DOHH2 (cell line): Measurements from ENCODE around the gene SF3B3.

Experiments
- H3F3A ChIP-seq: fragments of 200-600 bp; sonication (generic), shearing (Covaris generic); 2 replicates; pipeline ENCODE4 v1.6.0; 2016; ENCODE audit warnings: antibody characterized with exemption, mild to moderate bottlenecking; ENCODE audit not compliant: control insufficient read depth, insufficient read depth
- H3K27ac ChIP-seq: fragments of 200-600 bp; sonication (generic); 2 replicates; pipeline ENCODE4 v1.5.1; 2014; ENCODE audit warnings: low read depth, mild to moderate bottlenecking, low read length, moderate library complexity
- H3K27me3 ChIP-seq: fragments of 200-600 bp; sonication (generic); 2 replicates; pipeline ENCODE4 v1.6.1; 2014; ENCODE audit warnings: mild to moderate bottlenecking, low read length, mixed read lengths; ENCODE audit not compliant: control insufficient read depth
- H3K36me3 ChIP-seq: fragments of 200-600 bp; sonication (generic); 2 replicates; pipeline ENCODE4 v1.6.1; 2014; ENCODE audit warnings: mild to moderate bottlenecking, low read length, moderate library complexity, mixed read lengths; ENCODE audit not compliant: control insufficient read depth
- H3K4me1 ChIP-seq: fragments of 200-600 bp; sonication (generic); 2 replicates; pipeline ENCODE4 v1.6.1; 2014; ENCODE audit warnings: mild to moderate bottlenecking, low read length, mixed read lengths; ENCODE audit not compliant: control insufficient read depth
- H3K4me2 ChIP-seq: fragments of 200-600 bp; sonication (generic); 2 replicates; pipeline ENCODE4 v1.6.0; 2014; ENCODE audit warnings: mild to moderate bottlenecking, low read length, moderate library complexity
- H3K4me3 ChIP-seq: fragments of 200-600 bp; sonication (generic); 2 replicates; pipeline ENCODE4 v1.5.1; 2014; ENCODE audit warnings: mild to moderate bottlenecking, low read length, mixed read lengths
- H3K79me2 ChIP-seq: fragments of 200-600 bp; sonication (generic); 2 replicates; pipeline ENCODE4 v1.6.1; 2014; ENCODE audit warnings: mild to moderate bottlenecking, low read length, mixed read lengths; ENCODE audit not compliant: control insufficient read depth
- H3K9me2 ChIP-seq: fragments of 200-600 bp; sonication (generic); replicated peaks from 2 replicates; pipeline ENCODE4 v1.6.1; 2014; ENCODE audit warnings: mild to moderate bottlenecking, low read length, mixed read lengths; ENCODE audit not compliant: control insufficient read depth
- H3K9me3 ChIP-seq: fragments of 200-600 bp; sonication (generic); 2 replicates; pipeline ENCODE4 v1.6.1; 2014; ENCODE audit warnings: antibody characterized with exemption, low read length, mixed read lengths; ENCODE audit not compliant: control insufficient read depth, insufficient read depth
- H4K20me1 ChIP-seq: fragments of 200-600 bp; sonication (generic); 2 replicates; pipeline ENCODE4 v1.6.0; 2014; ENCODE audit warnings: low read depth, mild to moderate bottlenecking, antibody characterized with exemption, low read length, moderate library complexity; ENCODE audit not compliant: control insufficient read depth, insufficient read depth
- EZH2phosphoT487 ChIP-seq: fragments of 200-600 bp; sonication (generic); IDR thresholded peaks from 2 replicates; pipeline ENCODE4 v1.6.1; 2017; ENCODE audit warnings: borderline replicate concordance, mild to moderate bottlenecking, antibody characterized with exemption, low read length, moderate library complexity, mixed read lengths
- TF ChIP-seq, protein P1 (sequence below): fragments of 200-600 bp; sonication (generic); IDR thresholded peaks from one replicate; pipeline ENCODE4 v1.5.1; 2014; ENCODE audit warnings: antibody characterized with exemption, mild to moderate bottlenecking, low read depth, low read length; ENCODE audit not compliant: poor library complexity, severe bottlenecking

Gene SF3B3

DNA sequence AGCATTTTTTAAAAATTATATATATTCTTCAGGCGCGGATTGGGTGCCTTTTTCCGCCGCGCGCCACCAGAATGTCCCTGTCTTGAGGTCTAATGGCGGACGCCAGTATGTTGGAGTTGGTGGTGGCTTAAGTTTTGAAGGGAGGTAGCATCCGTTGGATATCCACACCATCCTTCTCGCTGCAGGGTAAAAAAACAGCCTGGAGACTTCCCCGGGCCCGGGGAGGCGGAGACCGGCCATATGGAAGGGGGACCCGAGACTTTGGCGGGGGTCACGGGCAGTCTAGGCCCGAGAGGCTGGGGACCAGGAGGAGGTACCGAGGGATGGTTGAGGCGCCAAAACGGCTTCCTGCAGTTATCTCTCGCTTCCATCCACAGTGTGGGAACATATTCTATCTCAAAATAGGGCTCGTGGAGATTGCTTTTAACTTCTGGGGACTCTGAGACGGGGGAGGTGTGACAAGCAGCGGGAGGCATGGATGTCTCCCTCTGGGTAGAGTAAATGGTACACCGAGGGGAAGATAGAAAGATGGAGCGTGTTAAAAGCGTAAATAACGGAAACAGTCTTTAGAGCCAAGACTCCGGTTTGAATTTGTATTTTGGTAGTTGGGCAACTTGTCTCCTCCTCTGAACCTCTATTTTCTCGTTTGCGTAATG lies at the start of gene SF3B3:
Gene SF3B3, plus strand, starts transcription at position 74 of the 656 bp plus-strand sequence. CDS start 2,841 bp downstream, outside the sequence.
- Histone ChIP-seq H3F3A (peaks cover 20% of the 10 kb centered on the region), H4K20me1 (peaks cover 23% of the 10 kb centered on the region; the same call in 1 of the 2 replicates), H3K9me2 (no peaks in the 10 kb centered on the region), H3K4me2 (peak within 1 kb of the TSS; percentile 94), H3K4me1 (peaks cover 54% of the 10 kb centered on the region), H3K4me3 (peak within 1 kb of the TSS; percentile 78), H3K27ac (peak within 1 kb of the TSS; percentile 91), H3K9me3 (no peaks in the 10 kb centered on the region), H3K27me3 (no peaks in the 10 kb centered on the region), H3K79me2 (peaks cover 83% of the 10 kb centered on the region), H3K36me3 (peaks cover 66% of the 10 kb centered on the region)
- no peak for TF ChIP-seq EZH2phosphoT487
- TF ChIP-seq, protein P1, sequence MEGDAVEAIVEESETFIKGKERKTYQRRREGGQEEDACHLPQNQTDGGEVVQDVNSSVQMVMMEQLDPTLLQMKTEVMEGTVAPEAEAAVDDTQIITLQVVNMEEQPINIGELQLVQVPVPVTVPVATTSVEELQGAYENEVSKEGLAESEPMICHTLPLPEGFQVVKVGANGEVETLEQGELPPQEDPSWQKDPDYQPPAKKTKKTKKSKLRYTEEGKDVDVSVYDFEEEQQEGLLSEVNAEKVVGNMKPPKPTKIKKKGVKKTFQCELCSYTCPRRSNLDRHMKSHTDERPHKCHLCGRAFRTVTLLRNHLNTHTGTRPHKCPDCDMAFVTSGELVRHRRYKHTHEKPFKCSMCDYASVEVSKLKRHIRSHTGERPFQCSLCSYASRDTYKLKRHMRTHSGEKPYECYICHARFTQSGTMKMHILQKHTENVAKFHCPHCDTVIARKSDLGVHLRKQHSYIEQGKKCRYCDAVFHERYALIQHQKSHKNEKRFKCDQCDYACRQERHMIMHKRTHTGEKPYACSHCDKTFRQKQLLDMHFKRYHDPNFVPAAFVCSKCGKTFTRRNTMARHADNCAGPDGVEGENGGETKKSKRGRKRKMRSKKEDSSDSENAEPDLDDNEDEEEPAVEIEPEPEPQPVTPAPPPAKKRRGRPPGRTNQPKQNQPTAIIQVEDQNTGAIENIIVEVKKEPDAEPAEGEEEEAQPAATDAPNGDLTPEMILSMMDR: no peak

DNA sequence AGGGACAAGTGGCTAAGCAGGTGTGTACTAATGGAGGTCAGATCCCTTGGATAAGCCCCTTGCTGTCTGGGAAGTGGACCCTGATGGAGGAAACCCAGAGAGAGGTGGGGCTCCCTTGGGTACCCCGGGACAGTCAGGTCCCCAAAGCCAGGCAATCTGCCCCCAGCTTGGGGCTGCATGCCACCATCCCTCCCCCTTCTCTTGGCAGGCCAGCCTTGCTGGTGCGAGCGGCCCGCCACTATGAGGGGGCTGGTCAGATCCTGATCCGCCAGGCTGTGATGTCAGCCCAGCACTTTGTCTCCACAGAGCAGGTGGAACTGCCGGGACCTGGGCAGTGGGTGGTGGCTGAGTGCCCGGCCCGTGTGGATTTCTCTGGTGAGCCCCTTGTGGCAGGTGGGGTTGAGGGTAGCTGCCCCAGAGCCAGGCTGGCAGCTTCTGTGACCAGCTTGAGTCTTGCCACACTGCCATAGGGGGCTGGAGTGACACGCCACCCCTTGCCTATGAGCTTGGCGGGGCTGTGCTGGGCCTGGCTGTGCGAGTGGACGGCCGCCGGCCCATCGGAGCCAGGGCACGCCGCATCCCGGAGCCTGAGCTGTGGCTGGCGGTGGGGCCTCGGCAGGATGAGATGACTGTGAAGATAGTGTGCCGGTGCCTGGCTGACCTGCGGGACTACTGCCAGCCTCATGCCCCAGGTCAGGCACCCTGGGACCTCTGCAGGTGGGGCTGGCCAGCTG lies 49.1 kb upstream of the SF3B3 start:
- Histone ChIP-seq H3K9me3 (no peaks in the 10 kb centered on the region), H3K4me1 (peaks cover 37% of the 10 kb centered on the region), H4K20me1 (no peaks in the 10 kb centered on the region), H3K36me3 (peaks cover 16% of the 10 kb centered on the region), H3K27me3 (no peaks in the 10 kb centered on the region), H3K4me2 (no peak overlapping the region), H3K27ac (no peak overlapping the region), H3K79me2 (no peaks in the 10 kb centered on the region), H3K9me2 (no peaks in the 10 kb centered on the region), H3K4me3 (no peak overlapping the region), H3F3A (no peaks in the 10 kb centered on the region)
- TF ChIP-seq EZH2phosphoT487: no peak
- TF ChIP-seq, protein P1: no peak

DNA sequence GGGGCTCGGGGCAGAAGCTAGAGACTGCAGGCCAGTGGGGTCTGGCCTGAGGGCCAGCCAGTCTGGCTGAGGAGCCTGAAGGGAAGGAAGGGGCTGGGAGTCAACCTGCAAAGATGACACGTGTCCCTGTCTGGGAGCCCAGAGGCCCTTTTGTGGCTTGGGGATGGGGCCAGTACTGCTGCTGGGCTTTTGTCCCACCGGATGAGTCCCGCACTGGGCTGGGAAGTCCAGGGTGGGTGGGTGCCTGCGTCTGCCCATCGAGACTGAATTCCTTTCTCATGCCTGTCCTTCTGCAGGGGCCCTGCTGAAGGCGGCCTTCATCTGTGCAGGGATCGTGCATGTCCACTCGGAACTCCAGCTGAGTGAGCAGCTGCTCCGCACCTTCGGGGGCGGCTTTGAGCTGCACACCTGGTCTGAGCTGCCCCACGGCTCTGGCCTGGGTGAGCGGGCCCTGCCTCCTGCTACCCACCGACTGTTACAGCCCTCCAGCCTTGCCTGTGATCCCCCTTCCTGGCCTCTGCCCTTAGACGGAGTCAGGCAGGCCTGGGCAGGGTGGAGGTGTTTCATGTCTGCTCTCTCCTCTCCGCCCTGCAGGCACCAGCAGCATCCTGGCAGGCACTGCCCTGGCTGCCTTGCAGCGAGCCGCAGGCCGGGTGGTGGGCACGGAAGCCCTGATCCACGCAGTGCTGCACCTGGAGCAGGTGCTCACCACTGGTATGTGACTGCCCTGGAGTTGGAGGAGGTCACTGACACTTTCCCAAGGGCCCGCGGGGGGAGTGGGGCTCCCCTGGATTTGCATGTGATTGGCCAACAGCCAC lies 48.4 kb upstream of the SF3B3 start:
- Histone ChIP-seq H4K20me1 (no peaks in the 10 kb centered on the region), H3K9me3 (no peaks in the 10 kb centered on the region), H3K27me3 (no peaks in the 10 kb centered on the region), H3K4me1 (peaks cover 45% of the 10 kb centered on the region), H3F3A (no peaks in the 10 kb centered on the region), H3K36me3 (peaks cover 24% of the 10 kb centered on the region), H3K79me2 (no peaks in the 10 kb centered on the region), H3K27ac (no peak overlapping the region), H3K4me2 (peak overlapping the region; percentile 31), H3K9me2 (no peaks in the 10 kb centered on the region), H3K4me3 (no peak overlapping the region)
- TF ChIP-seq, protein P1: no peak
- TF ChIP-seq EZH2phosphoT487: no peak
